Kidney epithelial cell (primary cell): ENCODE measurements around the gene SEMA4D. TPM values are rescaled to one million over a fixed set of nuclear protein-coding genes. Genes with fewer than 3 reads are reported as not detected.

ENCODE experiments used
- DNase-seq: peaks from one replicate; pipeline ENCODE4 v3.0.0-alpha.2; 2010; ENCODE audit warnings: low read depth
- H3K27me3 ChIP-seq: 2 replicates; pipeline ENCODE4 v1.6.0; 2011; ENCODE audit warnings: low read length; ENCODE audit not compliant: control insufficient read depth, insufficient read depth
- H3K36me3 ChIP-seq: 2 replicates; pipeline ENCODE4 v1.5.1; 2011; ENCODE audit warnings: low read length; ENCODE audit not compliant: control insufficient read depth, insufficient read depth
- H3K4me3 ChIP-seq: 2 replicates; pipeline ENCODE4 v1.5.1; 2011; ENCODE audit warnings: low read depth, mild to moderate bottlenecking, control low read depth, low read length
- CTCF ChIP-seq: IDR thresholded peaks from 2 replicates; pipeline ENCODE4 v1.5.1; 2011; ENCODE audit warnings: mild to moderate bottlenecking, moderate library complexity, low read length, control low read depth, inconsistent platforms; ENCODE audit not compliant: insufficient read depth, poor library complexity, severe bottlenecking
- total RNA-seq: library from RNA; depleted of rRNA; stranded (reverse); fragments of >200 nt; gene quantifications from 2 replicates; pipeline ENCODE4 v1.2.3, GENCODE V29; 2015

The SEMA4D gene
- total RNA-seq = 27.8 and 30.7 TPM in 2 replicates

DNA sequence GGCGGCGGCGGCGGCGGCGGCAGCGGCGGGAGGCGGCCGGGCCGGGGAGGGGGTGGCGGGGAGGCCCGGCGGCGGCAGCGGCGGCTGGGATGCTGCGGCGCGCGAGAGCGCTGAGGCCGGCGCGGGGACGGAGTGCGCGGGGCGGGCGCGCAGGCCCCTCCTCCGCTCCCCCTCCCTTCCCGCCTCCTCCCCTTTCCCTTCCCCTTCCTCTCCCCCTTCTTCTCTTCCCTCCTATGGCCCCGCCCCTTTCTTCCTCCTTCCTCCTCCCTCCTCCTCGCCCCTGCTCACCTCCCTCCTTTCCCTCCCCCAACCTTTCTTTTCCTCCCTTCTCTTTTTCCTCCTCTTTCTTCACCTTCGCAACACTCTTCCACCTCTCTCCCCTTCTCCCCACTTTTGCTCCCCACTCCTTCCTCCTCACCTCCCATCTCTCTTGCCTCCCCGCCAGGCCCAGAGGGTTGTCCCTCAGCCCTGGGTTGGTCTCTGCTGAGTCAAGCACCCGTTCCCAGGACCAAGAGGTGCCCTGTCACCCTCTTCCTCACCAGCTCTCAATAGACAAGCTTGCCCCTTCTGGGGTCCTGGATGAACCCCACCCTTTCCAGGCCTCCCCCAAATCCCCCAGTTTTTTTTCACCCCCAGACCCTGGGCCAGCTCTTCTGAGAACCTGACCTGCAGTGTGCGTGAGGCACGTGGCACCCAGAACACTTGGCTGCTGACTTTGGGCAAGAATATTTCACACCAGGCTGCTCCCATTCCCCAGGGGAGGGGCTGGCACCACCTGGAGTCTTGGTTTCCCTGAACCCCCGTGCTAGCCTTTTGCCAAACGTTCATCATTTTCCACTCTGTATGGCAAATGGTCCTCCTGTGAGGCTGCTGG is at the start of gene SEMA4D:
Gene SEMA4D (minus strand): TSS at position 136 of the 874 bp plus-strand sequence. CDS start 92,657 bp downstream, outside the sequence.
- DNase-seq = no peak
- Histone ChIP-seq H3K4me3 (peak within 1 kb of the TSS; percentile 73), H3K27me3 (no peaks in the 10 kb centered on the region), H3K36me3 (no peaks in the 10 kb centered on the region)
- TF ChIP-seq CTCF = no peak

DNA sequence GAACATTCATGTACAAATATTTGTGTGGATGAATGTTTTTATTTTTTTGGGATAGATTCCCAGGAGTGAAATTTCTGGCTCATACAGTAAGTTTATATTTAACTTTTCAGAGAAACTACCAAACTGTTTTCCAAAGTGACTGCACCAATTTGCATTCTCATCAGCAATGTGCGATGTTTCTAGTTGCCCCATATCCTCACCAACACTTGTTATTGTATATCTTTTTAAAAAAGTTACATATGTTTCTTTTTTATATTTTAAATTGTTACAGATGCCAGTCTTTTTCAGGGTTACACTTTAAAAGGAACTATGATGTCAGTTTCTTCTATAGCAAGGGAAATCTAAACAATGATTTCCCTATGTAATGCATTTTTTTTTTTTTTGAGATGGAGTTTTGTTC is 49.1 kb upstream of the SEMA4D start:
- H3K36me3 ChIP-seq = no peaks in the 10 kb centered on the region
- no peaks in the 10 kb centered on the region for H3K27me3 ChIP-seq
- H3K4me3 ChIP-seq = no peak overlapping the region
- no peak for DNase-seq
- no peak for TF ChIP-seq CTCF

GRCh38 chr9:89544279-89544661 is 46.4 kb upstream of the SEMA4D start:
- Histone ChIP-seq H3K27me3 (no peaks in the 10 kb centered on the region), H3K4me3 (no peak overlapping the region), H3K36me3 (no peaks in the 10 kb centered on the region)
- TF ChIP-seq CTCF = no peak
- DNase-seq = no peak

DNA sequence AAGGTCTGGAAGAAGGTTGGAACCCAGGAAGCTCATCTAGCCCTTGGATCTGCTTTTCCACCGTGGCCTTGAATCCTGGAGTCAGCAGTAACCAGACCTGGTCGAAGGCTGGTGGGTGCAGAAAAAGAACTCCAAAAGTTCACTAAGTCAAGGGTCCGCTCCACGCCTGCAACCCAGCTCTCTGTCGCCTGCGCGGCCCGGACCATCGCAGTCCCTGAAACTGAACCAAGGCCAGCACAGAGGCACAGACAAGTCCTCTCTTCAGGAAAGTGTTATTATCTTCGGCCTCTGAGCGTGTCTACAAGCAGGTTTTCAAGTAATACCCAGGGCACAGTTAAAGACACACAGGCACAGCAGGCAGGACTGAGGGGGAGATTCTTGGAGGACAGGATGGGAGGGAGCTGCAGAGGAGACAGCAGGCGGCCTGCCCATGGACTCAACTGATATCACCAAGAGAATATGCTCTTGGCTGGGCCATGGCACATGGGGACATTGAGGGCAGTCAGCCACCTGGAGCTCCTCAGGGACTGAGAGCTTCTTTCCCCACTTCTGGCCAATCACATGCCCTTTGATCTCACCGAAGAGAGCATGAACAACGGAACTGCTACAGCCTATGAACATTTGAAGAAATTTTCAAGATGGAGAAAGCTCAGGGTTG is 45.8 kb upstream of the SEMA4D start:
- Histone ChIP-seq H3K27me3 (no peaks in the 10 kb centered on the region), H3K4me3 (no peak overlapping the region), H3K36me3 (no peaks in the 10 kb centered on the region)
- DNase-seq = no peak
- TF ChIP-seq CTCF = no peak

DNA sequence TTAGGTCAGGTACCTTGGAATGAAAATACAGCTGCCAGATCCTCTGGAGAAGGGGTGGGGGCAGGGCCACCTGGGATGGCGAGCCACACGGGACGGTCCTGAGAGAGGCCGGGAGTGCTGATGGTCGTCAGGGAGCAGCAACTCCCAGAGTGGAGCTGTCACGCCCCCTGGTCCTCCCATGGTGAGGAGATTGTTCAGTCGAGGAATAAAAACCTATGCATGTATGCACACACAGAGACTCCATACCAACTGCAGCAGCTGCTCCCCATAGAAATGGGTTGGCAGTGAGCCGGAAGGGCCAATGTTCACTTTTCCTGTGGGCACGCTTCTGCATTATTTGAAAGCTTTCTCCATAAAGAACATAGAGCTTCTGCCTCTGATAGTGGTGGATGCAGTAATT is 45.2 kb upstream of the SEMA4D start:
- TF ChIP-seq CTCF = no peak
- no peak for DNase-seq

More for the DNA sequence above, 45.2 kb upstream of the SEMA4D start:
- Histone ChIP-seq H3K4me3 (no peak overlapping the region), H3K36me3 (no peaks in the 10 kb centered on the region), H3K27me3 (no peaks in the 10 kb centered on the region)
